Stimulated activated CD4-positive, alpha-beta T cell treated with anti-CD3 and anti-CD28 coated beads, Interleukin-4, amount 100 ng/mL, for 48 hours (primary cell): ENCODE data around the gene PTPRQ.
"Not testable (repeated sequence)": the region's sequence is repeated elsewhere in the genome, so short reads cannot be mapped to it uniquely, and the experiment has no call there.

ENCODE experiments used
- DNase-seq, 2 donors: peaks; one replicate each; pipeline ENCODE4 v3.0.0-alpha.2; 2020; ENCODE audit warnings: low read depth in 2 of 2

Gene PTPRQ

DNA sequence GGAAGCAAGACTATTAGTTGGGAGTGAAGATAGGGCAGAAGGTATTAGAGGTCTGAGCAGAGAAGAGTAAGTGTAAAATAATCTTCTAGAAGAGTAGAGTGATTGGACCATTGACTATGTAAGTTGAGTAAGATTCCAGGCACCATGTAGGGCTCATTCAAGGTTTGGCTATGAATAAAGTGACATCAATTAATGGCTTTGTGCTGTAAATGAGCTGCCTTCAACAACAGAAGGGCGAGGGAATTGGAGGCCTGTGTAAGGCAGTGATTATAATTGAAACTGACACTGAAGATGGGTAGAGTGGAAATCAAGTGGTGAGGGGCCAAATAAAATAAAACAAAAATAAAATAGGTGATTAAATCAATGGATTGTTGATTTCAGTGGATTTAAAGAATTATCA is 26.4 kb downstream of the PTPRQ start:
- DNase-seq = no peak

DNA sequence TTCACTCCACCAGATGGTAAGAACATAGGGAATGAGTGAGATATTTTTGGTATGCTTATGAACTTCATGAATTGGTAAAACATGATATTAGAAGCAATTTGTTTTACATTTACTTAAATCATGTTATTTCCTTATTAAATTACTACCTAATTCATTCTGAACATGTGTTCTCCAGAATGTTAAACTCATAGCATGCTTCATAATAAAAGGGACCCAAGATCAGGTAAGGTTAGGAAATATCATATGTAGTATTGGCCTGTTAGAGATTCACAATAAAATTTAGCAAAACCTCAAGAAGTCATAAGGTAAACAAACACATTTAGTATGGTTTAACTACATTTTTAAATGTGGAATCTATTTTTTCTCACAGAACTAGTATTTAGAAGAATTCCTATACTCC is 28.2 kb downstream of the PTPRQ start:
- no peak for DNase-seq

DNA sequence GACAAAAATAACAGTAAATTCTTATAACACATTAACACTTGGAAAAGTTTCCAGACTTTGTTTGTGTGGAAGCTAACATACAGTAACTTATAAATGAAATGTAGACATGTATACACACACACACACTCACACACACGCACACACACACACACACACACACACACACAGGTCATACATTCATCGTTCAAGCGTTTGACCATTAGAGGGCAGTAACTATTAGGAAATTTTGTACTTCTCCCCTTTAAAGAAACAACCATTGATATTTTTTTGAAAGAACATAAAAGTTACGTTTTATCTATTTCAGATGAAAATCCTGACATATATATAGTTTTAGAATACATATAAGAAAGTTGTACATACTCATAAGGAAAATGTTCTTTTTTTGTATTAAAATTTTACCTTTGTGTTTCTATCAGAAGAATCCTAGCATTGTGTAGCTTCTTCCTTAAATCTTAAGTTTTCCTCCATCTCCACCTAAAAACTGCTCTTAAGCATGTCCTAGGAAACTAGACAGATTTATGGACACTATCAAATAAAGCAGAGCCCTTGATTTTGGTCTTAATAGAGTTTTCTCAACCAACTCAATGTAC is 29.0 kb downstream of the PTPRQ start:
- no peak for DNase-seq

DNA sequence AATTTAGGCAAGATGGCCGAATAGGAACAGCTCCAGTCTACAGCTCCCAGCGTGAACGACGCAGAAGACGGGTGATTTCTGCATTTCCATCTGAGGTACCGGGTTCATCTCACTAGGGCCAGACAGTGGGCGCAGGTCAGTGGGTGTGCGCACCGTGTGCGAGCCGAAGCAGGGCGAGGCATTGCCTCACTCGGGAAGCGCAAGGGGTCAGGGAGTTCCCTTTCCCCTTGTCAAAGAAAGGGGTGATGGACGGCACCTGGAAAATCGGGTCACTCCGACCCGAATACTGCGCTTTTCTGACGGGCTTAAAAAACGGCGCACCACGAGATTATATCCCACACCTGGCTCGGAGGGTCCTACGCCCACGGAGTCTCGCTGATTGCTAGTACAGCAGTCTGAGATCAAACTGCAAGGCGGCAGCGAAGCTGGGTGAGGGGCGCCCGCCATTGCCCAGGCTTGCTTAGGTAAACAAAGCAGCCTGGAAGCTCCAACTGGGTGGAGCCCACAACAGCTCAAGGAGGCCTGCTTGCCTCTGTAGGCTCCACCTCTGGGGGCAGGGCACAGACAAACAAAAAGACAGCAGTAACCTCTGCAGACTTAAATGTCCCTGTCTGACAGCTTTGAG is 33.6 kb downstream of the PTPRQ start:
- DNase-seq = not testable (repeated sequence)

DNA sequence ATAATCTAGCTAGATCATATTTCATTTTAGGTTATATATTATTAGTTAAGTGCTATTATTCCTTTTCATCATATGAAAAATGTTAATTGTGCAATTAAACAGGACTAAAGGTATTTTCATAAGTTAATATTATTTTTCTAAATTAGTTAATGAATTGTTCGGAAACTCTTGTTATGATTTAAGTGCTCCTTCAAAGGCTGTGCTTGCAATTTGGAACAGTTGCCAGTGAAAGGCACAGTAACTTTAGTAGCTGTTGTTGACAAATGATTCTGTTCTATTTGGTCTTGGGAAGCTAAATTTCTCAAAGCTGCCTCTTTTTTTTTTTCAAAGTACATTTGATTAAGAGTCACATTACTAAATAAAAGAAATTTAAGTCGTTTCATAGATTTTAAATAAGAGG is 40.7 kb downstream of the PTPRQ start:
- DNase-seq = no peak

DNA sequence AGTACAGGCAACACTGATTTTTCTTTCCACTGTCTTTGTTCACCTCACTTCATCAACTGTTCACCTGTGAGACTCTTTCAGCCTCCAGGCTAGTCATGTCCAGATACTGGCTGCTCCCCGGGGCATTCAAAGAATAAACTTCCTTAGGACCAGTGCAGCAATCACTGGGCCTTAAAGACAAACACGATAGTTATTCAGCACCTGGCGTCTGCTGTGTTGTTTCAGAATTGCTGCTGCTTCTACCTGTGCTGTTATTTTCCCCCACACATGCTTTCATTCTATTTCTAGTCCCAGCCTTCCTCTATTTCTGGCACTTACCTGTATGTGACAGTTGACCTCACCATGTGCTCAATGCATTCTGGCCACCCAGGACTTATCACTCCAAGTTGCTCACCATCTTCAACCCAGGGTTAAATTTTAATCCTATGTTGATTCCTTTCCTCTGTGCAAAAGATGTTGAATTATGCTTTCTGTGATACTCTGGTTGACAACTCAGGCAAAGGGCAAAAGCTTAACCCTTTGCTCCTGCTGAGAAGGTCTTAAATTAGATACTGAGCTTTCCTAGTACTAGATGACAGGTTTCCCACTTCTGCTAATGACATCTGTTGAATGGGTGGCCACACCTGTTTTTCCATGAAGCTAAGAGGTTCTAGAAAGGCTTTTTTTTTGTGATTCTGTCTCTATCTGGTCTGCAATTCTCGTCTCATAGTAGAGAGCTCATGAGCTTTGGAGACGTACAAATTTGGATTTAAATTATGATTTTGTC is 41.4 kb downstream of the PTPRQ start:
- no peak for DNase-seq

DNA sequence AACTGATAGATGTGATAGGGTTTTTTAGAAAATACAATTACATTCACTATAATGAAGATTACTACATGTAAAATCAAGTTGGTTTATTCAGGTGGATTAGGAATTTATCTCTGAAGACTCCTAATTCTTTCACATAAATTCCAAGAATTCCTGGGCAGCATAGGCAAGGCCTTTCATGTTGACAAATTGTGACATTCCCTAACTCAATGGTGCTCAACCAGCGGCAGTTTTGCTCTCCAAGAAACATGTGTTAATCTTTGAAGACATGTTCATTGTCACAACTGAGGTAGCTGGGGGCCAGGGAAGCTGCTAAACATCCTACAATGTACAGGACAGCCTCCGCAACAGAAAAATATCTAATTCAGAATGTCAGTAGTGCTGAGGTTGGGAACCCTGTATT is 46.3 kb downstream of the PTPRQ start:
- no peak for DNase-seq

DNA sequence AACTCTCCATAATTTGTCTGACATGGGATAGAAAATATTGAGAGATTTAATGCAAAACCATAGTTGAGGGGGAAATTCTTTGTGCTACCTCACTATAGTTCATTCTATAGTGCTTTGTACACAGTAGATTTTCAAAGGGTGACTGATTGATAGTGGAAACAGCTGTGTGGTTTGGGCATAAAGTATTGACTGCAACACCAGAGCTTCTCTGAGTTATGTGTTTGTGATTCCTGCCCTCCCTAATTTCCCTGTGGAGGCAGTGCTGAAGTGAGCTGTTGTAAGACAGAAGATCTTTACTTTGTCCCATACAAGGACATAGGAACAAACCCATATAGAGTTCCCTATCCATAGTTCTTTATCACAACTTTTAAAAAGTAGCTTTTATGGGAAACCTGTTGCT is 47.1 kb downstream of the PTPRQ start:
- no peak for DNase-seq

DNA sequence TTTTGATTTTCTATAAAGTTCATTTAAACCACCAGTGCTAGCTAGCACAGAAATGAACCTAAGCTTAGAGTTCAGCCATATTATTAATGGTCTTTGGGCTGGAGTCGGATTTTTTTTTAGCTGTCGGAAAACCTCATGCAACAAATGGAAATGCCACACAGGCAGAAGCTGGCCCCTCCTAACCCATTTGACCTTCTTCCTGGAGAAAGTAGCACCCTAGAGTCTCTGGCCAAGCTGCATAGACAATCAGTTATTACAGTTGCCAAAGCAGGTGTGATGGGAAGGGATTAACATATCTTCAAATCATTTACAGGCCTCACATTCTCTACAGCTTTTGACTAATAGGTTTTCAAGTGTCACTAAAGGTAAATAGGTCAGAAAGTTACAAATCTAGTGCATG is 49.4 kb downstream of the PTPRQ start:
- DNase-seq = no peak

DNA sequence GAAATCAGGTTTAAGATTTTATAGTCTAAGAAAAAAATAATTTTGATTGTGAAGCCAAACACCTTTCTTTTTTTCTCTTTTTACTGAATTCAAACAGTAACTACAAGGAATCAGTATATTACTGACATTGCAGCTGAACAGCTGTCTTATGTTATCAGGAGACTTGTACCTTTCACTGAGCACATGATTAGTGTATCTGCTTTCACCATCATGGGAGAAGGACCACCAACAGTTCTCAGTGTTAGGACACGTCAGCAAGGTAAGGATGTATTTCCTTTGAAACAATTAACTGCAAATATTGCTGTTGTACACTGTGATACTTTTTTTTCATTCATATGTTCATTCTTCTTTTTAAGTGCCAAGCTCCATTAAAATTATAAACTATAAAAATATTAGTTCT is 50.8 kb downstream of the PTPRQ start:
- no peak for DNase-seq

DNA sequence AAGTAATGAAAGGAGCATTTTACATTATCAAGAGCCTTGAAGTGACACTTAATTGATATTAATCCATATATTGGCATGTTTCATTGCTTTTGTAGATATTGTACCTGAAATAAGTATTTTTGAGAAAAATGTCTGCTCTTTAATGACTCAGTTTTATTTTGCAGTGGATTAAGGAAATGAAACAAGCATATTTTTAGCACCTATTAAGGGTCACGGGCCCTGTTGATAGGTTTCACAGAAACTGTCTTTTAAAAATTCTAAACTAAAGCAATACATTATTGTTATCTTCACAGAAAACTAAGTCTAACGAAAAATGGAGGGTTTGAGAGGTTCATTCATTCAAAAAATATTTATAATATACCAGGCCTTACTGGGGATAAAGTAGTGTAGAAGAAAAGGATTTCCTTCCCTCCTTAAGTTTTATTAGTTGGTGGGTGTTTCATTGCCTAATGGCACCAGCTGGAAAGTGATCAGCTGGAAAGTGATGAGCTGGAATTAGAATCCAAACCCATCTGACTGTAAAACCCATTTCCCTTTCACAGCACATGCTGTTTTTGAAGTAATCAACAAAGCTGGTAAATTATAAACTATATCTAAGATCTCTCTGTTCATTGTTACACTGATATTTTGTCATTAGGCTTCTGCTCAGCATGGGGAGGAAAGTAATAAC is 54.2 kb downstream of the PTPRQ start:
- no peak for DNase-seq

DNA sequence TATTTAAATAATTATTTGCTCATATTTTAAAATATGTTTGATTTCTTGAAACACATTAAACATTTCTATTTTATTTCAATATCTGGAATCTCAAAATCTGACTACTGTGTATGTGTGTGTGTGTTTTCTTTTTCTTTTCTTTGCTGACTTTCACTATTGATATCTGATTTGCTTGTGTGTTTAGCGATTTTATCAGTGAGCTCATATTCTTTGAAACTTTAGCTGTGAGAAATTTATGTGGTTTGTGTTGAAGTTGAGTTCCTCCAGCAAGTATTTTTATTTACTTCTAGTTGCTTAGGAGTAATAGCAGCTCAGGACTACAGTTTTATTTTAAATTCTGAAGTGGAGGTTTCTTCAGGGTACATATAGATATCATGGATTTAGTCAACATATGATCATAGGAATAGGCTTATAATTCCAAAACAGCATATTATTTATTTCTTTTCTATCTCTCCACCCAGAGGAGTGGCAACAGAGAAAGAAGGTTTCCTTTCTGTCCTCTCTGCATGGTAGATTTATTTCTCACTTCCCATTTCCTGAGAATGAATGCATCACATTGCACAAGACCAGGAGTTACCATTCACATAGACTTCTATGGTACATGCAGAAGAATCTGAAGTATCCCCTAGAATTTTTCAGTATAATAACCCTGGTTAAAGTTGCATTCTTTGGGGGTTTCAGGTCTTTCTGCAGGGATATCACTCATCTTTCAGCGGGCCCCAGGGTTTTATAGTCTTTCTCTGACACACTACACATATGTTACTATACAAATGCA is 60.5 kb downstream of the PTPRQ start:
- no peak for DNase-seq

DNA sequence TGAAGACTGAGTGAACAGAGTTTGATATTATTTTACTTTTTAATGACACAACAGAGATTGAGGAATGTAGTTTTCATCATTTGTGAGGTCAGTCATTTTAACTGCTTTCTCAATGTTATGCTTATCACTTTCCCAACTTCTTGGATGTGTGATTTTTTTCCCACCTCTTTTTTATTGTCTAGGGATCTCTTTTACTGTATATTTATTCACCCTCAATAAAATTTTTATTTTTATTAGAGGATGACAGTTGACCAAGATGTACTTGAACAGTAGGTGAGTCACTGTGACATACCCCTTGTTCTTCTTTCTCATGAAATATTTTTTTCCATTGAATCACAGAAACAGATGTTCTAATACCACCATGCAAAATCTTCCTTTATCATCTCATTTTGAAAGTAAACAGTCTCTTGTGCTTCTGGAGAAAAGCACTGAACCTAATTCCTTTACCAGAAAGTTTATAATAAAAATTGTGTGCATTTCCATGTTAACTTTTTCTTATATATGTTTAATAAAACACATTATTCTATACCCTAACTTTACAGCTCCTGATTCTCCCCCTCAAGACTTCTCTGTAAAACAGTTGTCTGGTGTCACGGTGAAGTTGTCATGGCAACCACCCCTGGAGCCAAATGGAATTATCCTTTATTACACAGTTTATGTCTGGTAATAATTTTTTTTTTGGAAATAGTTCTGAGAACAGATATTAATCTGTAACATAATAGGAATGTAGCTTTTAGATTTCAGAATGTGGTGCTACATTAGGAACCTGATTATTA is 65.9 kb downstream of the PTPRQ start:
- no peak for DNase-seq

DNA sequence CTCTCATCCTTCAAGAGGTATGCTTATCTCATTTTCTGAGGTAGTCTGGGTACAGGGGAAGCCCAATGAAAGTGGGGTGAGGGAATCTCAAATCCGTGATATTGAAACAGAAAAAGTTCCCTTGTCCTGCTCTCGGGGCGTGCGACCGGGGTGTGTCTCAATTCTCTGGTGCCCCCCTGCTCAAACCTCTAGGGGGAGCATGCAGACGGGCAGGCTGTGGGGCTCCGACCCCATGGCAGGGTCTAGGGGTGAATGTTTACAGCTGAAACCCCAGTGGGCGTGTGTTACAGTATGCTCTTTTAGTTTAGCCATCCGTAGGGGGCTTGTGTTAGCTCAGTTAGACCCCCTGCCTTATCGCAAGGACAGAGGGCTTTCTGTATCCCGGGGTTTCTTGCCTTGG is 68.7 kb downstream of the PTPRQ start:
- DNase-seq = no peak

DNA sequence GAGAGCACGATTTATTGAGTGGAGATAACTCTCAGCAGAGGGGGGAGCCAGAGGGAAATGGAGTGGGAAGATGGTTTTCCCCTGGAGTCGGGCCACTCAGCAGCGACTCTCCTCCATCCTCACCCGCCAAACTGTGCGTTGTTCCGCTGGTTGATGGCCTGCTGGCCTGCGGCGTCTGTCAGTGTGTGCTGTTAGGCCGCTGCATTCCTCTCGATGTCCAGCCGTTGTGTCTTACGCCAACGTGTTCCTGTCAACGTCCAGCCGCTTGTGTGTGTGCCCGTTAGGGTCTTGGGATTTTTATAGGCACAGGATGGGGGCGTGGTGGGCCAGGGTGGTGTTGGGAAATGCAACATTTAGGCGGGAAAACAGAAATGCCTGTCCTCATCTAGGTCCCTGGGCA is 69.2 kb downstream of the PTPRQ start:
- DNase-seq = no peak

DNA sequence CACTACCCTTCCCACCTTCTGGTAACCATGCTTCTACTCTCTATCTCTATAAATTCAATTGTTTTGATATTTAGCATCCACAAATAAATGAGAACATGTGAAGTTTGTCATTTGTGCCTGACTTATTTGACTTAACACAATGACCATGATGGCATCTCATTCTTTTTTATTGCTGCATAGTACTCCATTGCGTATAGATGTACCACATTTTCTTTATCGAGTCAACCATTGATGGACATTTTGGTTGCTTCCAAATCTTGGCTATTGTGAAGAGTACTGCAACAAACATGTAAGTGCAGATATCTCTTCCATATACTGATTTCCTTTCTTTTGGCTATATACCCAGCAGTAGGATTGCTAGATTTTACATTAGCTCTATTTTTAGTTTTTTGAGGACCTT is 73.6 kb downstream of the PTPRQ start:
- DNase-seq = no peak

DNA sequence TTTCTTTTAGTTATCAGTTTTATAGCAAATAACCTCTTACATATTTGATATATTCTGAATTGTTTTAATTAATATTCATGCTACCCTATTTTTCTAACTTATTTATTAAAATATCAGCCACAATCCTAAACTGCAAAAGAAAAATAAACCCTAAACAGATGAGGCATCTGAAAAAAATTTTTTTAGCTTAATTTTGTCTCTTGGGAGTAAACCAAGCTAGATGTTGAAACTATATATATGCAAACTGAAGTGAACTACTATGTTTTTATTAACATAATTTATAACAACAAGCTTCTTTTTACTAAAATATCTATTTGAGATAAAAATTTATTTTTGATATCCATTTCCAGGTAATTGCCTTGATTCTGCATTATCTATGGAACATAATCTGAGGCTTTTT is 87.6 kb downstream of the PTPRQ start:
- no peak for DNase-seq

DNA sequence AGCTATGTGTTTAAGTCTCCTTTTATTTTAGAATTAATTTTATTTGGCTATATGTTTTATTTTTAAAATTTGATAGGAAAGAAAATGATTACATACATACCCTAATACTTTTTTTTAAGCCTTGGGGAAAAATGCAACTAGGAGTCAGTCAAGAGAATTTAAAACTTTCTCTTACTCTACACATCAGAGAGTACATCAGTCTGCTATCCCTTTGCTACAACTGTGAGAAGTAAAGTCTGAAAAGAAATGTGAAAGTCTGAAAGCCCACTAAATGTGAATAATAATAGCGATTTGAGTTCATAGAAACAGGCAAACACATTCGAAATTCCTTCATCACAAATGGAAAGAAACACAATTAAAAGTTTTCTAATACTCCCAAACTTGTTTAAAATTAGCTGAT is 95.0 kb downstream of the PTPRQ start:
- DNase-seq = no peak

DNA sequence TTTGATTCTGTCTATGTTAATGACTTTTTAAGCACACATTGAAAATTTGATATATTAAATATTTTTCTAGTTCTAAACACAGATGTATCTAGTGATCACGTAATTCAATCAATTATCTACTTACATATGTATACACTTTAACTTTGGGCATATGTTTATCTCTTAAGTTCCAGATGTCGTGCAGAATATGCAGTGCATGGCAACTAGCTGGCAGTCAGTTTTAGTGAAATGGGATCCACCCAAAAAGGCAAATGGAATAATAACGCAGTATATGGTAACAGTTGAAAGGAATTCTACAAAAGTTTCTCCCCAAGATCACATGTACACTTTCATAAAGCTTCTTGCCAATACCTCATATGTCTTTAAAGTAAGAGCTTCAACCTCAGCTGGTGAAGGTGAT is 105.3 kb downstream of the PTPRQ start:
- no peak for DNase-seq

DNA sequence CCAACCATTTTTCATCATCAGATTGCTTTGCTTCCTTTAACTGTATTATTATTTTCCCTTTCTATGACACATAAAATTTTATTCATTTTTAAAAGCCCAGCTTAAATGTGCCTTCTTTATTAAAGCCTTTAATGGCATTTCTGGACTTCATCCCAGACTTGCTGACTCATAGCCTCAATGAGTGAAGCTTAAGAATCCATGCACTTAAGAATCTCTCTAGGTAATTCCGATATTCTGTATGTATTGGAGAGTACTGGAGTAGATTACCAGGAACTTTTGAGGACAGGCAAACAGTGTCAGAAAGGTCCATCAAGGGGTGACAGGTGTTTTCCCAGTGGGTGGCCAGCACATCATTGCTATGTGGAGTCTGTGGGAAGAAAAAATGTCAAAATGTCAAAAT is 107.9 kb downstream of the PTPRQ start:
- no peak for DNase-seq

DNA sequence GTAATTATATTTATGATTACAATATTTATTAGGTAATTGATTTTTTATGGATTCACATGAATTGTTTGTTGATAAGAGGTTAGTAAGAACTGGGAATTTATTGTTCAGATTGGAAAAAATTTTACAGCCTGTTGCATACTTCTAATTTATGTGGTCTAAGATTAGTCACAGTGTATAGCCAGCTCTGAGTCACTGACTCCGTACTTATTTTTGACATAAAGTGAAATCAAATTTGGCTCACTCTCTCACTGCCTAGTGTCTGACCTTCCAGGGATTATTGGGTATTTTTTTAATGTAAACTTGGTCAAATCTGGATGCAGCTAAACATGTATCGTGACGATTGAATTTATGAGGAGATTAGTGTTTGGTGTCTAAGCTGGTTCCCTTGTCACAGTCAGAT is 109.3 kb downstream of the PTPRQ start:
- DNase-seq = no peak
